ENCODE data around the gene ST8SIA1.

GRCh38 chr12:22310275-22310674, 24.2 kb downstream of the ST8SIA1 start:
- no peak for TF ChIP-seq CTCF (IDR thresholded peaks at IDR 0.05 in 8 of 11, conservative IDR thresholded peaks at IDR 0.05 in 3 of 11)
- TF ChIP-seq POLR2A (IDR thresholded peaks at IDR 0.05): no peak
